ENCODE results near the gene ZNF532.
"Not testable (repeated sequence)": the region's sequence is repeated elsewhere in the genome, so short reads cannot be mapped to it uniquely, and the experiment has no call there.

Gene ZNF532

DNA sequence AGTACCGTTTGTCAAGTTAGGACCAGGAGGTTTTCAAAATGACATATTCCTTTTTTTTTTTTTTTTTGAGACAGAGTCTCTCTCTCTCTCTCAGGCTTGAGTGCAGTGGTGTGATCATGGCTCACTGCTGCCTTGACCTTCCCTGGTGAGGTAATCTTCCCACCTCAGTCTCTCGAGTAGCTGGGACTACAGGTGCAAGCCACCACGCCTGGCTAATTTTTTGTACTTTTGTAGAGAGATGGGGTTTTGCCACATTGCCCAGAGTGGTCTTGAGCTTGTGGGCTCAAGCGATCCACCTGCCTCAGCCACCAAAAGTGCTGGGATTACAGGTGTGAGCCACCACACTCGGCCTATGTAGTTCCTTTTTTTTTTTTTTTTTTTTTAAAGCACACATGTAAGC, 147.1 kb downstream of the ZNF532 start:
- no peak for DNase-seq

DNA sequence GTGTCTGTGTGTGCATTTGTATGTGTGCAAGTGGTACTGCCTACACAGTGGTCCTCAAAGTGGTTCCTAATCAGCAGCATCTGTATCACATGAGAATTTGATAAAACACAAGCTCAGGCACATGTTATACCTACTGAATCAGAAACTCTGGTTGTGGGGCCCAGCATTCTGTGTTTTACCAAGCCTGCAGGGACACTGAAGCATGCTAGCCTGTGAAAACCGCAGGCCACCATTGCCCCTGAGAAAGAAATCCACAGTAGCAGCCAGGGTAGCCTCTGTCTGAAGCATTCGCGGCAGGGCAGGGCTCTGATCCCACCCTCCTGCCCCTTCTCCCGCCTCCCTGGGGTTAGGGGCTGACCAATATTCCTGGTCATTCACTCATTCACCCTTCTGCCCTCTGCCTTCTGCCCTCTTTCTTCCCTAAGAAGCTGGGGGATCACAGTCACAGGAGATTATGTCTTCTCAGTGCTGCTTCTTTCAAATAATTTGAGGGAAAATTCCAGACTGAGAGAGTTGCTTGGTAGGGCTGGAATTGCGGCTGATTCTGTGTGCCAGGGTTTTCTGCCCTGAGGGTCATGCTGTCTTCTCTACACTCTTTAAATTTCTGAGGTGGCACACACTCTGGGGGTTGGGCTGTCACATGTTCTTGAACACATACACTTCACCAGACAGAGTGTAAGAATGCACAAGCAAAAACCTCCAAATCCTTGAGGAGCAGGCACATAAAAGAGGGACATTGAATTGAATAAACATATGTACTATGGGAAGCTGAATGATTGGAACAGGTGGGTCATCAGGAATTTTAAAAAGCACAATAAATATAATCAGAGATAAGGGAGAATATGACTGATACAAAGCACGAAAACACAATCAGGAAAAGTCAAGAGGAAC, 148.4 kb downstream of the ZNF532 start:
- no peak for DNase-seq

DNA sequence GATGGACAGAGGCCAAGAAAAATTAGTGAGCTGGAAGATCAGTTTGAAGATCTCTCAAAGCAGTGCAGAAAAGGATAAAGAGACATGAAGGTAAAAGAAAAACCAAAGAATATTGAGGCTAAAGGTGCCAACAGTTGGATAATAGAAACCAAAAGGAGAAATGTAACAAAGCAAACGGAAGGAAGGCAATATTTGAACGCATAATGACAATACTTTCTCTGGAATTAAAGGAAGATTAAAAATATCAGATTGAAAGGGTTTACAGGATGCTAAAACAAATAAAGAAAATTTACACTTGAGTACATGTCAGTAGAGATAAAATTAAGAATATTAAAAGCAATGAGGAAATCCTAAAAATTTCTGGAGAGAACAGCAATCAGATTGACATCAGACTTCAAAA, 149.1 kb downstream of the ZNF532 start:
- DNase-seq = no peak

DNA sequence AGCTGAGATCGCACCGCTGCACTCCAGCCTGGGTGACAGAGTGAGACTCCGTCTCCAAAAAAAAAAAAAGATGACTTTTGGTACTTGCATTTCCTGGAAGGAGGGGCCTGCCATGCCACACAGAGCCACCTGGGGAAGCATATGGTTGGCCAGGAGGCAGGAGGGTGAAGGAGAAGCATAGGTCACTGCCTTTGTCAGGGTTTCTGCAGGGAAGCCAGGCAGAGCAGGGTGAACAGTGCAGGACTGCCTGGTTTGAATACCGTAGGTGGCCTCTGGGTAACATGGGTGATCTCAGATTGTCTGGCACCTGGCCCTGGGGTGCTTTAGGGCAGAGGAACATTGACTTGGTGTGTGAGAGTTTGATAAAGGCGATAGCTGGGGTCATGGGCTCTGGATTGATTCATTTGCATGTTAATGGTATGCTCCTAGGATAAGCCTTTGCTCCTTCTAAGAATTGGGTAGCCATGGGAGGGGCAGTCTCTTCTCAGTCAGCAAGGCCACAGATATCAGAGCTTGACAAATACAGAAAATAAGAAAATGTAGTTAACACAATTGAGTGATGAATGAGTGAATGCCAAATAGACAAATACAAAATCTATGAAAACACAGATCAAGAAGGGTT, 151.0 kb downstream of the ZNF532 start:
- no peak for DNase-seq

DNA sequence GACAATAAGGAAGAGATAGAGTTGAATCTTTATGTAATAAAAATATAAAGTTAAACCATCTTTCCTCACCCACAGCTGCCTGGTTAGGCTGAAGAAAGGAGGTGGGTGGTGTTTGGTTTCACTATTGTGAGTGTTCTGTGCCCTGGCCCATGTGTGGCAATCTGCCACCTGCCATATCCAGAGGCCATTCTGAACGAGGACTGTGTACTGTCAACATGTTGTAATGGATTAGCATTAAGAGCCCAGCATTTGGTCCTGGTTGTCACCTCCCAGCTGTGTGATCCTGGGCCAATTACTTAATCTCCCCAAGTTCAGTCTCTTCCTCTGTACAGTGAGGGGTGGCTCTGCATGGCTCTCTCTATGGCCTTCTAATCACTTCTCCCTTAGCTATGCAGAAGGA, 156.8 kb downstream of the ZNF532 start:
- peak in 1 of 3 experiments; percentile 49 for DNase-seq

DNA sequence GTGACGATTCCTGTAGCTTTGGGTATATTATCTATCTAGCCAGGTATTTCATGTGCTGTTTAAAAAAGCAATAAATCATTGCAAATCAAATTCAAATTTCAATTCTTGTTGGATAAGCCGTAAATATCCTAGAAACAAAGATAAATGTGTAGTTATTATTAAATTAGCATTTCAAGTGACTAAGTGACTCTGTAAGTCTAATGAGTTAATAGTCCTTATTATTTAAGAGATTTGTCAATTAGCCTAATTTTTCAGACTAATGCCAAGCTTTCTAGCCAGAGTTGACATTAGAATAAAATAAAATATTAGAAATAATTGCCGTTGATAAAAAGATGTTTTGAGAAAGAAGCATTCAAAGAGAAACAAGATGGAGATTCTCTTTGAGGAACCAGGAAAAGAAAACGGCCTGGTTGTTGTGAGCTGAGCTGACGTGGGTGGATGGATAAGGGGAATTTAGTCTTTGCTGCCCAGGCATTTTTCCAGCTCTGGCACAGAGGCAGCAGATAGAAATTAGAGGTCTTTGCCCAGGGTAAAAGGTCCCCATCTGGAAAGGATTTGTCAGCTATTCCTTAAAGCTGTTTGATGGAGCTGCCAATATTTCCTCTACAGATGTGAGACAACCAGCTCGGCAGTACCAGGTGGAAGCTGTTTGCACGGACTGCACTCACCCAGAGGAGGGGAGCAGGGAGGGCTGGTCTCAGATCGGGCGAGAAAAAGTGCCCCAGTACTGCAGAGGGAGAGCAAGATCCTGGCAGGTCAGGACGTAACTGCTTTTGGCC, 157.7 kb downstream of the ZNF532 start:
- no peak for DNase-seq

DNA sequence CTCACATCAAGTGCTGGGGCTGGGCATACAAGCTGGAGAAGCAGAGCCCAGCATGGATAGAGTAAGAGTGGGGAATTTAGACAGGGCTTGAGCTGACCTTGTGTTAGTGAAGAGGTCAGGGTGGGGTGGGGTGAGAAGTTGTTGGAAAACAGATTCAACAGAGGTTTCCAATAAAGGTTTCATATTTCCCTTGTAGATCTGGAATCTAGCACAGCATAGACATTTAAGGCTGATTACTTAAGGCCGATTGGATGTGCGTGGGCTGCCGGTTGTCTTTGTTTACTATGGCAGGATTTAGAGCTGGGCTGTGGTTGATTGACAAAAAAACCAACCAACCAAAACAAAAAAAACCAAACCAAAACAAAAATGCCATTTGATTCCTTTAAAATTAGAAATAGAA, 160.2 kb downstream of the ZNF532 start:
- DNase-seq = no peak

DNA sequence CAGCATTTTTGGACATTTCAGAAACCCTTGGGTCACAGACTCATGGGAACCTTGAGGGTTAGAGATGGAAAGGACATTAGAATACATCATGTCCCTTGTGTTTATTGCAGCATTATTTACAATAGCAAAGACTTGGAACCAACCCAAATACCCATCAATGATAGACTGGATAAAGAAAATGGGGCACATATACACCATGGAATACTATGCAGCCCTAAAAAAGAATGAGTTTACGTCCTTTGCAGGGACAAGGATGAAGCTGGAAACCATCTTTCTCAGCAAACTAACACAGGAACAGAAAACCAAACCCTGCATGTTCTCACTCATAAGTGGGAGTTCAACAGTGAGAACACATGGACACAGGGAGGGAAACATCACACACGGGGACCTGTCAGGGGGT, 160.9 kb downstream of the ZNF532 start:
- DNase-seq = not testable (repeated sequence)

DNA sequence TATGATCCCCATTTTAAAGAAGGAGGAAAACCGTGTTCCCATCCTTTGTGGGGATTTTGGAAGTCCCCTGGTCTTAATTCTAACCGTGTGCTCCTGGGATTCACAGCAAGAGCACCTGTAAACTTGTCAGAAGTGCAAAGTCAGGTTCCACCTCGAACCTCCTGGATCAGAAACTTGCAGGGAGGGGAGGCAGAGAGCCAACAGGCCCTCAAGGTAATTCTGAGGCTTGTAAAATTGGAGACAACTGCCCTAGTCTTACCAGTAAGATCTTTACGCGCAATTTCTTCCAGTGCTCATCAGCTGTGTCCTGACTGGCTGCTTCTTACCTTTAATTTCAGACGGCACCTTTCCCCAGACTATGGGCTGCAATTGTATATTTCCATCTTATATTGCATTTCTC, 161.7 kb downstream of the ZNF532 start:
- DNase-seq = no peak

DNA sequence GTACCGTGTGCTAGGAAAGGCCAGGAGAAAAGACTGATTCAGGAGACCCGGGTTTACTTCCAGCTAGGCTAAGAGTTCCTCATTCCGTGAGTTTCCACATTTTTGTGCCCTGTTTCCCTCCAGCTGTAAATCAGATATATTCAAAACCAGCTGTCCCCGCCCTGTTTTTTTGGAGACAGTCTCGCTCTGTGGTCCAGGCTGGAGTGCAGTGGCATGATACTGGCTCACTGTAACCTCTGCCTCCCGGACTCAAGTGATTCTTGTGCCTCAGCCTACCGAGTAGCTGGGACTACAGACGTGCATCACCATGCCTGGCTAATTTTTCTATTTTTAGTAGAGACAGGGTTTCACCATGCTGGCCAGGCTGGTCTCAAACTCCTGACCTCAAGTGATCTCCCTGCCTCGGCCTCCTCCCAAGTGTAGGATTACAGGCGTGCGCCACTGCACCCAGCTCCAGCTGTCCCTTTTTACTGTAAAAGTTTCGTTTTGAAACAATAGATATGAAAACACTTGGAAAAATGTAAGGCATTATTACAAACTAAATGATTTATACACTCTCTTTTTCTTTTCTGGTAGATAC, 162.2 kb downstream of the ZNF532 start:
- no peak for DNase-seq

DNA sequence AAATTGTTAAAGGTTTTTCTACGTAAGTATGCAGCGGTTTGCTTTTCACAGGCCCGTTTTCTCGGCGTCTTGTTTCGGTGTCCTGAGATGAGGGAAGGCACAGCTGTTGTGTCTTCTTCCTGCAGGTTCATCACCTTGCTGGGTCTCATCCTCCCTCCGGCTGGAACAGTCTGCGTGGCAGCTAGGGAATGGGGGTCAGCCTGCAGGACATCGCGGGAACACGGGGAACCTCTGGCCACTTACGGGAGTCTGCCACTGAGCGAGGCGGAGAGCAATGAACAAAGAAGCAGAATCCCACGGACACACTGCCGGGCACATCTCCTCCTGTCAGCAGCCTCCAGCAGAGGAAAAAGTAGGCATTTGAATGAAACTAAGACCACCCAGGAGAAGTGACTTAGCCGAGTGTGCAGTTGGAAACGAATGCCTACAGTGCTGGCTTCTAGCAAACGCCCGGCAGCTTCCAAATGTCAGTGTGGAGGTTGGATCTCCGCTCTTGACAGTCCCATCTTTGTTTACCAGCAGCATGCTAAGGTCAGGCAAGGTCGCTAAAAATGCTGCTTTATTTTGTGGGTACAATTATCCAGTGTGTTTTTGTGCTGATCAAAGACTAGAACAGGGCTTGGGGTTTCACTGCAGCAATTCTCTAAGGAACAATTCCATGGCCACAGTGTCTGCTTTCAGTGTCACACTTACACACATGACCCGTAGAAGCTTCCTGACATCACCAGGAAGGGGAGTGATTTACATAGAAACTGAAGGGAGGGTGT, 165.2 kb downstream of the ZNF532 start:
- DNase-seq = no peak

DNA sequence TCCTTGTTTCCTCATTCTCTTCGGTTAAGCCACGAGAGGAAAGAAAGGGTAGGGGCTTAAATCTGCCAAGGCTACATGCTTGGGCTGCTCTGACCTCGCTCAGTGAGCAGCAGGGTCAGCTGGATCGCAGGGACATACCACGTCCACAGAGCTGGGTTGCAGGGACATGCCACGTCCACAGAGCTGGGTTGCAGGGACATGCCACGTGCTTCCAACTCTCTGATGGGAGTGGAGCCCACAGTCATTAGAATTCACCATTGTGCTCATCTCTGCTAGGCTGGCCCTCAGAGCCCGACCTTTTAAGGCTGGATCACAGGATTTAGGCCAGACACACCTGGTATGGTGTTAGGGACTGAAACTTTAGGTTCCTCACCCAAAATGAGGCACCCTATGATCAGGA, 167.6 kb downstream of the ZNF532 start:
- no peak for DNase-seq

DNA sequence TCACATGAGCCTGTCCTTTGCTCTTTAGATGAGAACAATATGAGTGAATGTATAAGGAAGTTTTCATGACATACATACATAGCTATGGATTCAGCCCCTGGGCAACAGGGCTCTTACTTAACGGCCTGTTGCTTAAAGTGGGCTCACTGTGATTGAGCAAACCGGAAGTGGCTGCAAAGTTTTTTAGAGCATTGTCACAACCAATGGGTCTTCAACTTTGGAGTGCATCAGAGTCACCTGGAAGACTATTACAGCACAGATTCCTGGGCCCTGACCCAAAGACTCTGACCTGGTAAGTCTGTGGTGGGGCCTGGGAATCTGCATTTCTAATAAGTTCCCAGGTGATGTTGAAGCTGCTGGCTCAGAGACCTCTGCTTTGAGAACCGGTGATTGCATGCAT, 168.7 kb downstream of the ZNF532 start:
- DNase-seq = no peak

DNA sequence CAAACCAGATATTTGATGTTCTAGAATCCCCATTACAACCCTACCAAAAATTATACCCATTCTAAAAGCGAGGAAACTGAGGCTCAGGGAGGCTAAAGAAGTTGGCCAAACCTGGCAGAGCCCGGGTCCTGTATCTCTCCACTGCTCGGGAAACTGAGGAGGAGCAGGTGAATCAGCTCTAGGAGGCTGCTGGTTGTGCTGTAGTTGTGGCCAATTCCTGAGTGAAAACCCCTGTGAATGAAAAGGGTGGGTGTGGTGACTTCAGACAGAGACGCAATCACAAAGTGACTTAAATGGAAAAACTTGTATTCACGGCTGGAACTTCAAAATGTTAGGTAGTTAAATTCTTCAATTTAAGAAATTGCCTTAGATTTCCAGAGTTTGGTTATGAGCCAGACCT, 169.3 kb downstream of the ZNF532 start:
- DNase-seq = no peak

DNA sequence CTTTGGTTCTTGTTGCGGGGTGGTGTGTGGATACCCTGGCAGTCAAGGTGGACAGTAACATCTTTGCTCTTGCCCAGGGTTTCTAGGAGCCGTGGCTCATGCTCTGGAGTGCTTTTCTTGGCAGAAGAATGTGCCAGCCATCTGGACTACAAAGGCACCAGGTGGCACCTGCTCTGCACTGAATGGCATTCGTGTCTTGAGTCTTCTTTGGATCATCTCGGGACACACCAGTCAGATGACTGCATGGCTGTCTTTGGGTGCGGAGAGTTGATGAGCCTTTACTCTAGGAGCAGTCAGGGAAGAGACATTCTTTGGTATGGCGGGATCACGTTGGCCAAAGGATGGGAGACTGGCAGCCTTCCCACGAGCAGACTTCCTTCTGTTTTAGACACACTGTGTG, 170.9 kb downstream of the ZNF532 start:
- no peak for DNase-seq
